ENCODE measurements around the gene PRKCE.

The PRKCE gene

GRCh38 chr2:45839508-45840251 lies 188.2 kb downstream of the PRKCE start:
- H3K4me1 ChIP-seq: peaks cover 0 to 19% (median 16%) of the 10 kb centered on the region in 4 donors
- no peaks in the 10 kb centered on the region for H3K27me3 ChIP-seq
- no peak for DNase-seq
- intact Hi-C loops (cut with DNase I; ENCODE audit: low total_unique reads): no loop called here
- TF ChIP-seq CTCF (IDR thresholded peaks at IDR 0.05): no peak
- H3K4me3 ChIP-seq: peak overlapping the region in 1 of 2 donors; percentile 5
- no peaks in the 10 kb centered on the region for H3K36me3 ChIP-seq
- no peaks in the 10 kb centered on the region for H3K9me3 ChIP-seq
- no peak overlapping the region for H3K27ac ChIP-seq

GRCh38 chr2:45840481-45840880 lies 189.0 kb downstream of the PRKCE start:
- TF ChIP-seq CTCF (IDR thresholded peaks at IDR 0.05): no peak
- H3K27ac ChIP-seq: no peak overlapping the region
- no peaks in the 10 kb centered on the region for H3K27me3 ChIP-seq
- no peak for DNase-seq
- H3K4me3 ChIP-seq: no peak overlapping the region
- intact Hi-C loops (cut with DNase I; ENCODE audit: low total_unique reads): no loop called here
- no peaks in the 10 kb centered on the region for H3K9me3 ChIP-seq
- no peaks in the 10 kb centered on the region for H3K36me3 ChIP-seq
- peaks cover 0 to 19% (median 16%) of the 10 kb centered on the region in 4 donors for H3K4me1 ChIP-seq

- H3K36me3 ChIP-seq: peaks cover 0 to 10% (median 0%) of the 10 kb centered on the region in 3 donors
- intact Hi-C loops (cut with DNase I; ENCODE audit: low total_unique reads): no loop called here
- no peak overlapping the region for H3K27ac ChIP-seq
- no peaks in the 10 kb centered on the region for H3K9me3 ChIP-seq
- H3K4me1 ChIP-seq: peaks cover 0 to 19% (median 16%) of the 10 kb centered on the region in 4 donors
- no peak for DNase-seq
- TF ChIP-seq CTCF (IDR thresholded peaks at IDR 0.05): no peak
- no peak overlapping the region for H3K4me3 ChIP-seq
- H3K27me3 ChIP-seq: no peaks in the 10 kb centered on the region
Observed at GRCh38 chr2:45841752-45842407, 190.4 kb downstream of the PRKCE start.

- no peak overlapping the region for H3K27ac ChIP-seq
- H3K36me3 ChIP-seq: peaks cover 0 to 10% (median 0%) of the 10 kb centered on the region in 3 donors
- intact Hi-C loops (cut with DNase I; ENCODE audit: low total_unique reads): no loop called here
Observed at GRCh38 chr2:45843136-45843535, 191.7 kb downstream of the PRKCE start.

GRCh38 chr2:45844796-45845457 lies 193.5 kb downstream of the PRKCE start:
- DNase-seq: no peak
- Histone ChIP-seq H3K36me3 (peaks cover 0 to 10% (median 0%) of the 10 kb centered on the region in 3 donors), H3K4me1 (peaks cover 0 to 8% (median 6%) of the 10 kb centered on the region in 4 donors), H3K9me3 (no peaks in the 10 kb centered on the region), H3K27me3 (no peaks in the 10 kb centered on the region), H3K27ac (no peak overlapping the region), H3K4me3 (no peak overlapping the region)
- intact Hi-C loops (cut with DNase I; ENCODE audit: low total_unique reads): no loop called here
- TF ChIP-seq CTCF (IDR thresholded peaks at IDR 0.05): no peak

More at GRCh38 chr2:45843136-45843535, 191.7 kb downstream of the PRKCE start:
- H3K27me3 ChIP-seq: no peaks in the 10 kb centered on the region
- H3K4me1 ChIP-seq: peaks cover 0 to 19% (median 16%) of the 10 kb centered on the region in 4 donors
- no peak overlapping the region for H3K4me3 ChIP-seq
- no peak for TF ChIP-seq CTCF (IDR thresholded peaks at IDR 0.05)
- no peaks in the 10 kb centered on the region for H3K9me3 ChIP-seq
- DNase-seq: no peak
